HG02852 (cell line): ENCODE results near the gene FOXO6.

Experiments used
- ATAC-seq: cut with Tn5 transposase; IDR thresholded peaks from one replicate; pipeline ENCODE4 v1.9.1; 2021; ENCODE audit warnings: mild to moderate bottlenecking, moderate library complexity; ENCODE audit not compliant: unreplicated experiment

FOXO6 gene

GRCh38 chr1:41350055-41350378 lies 11.2 kb upstream of the FOXO6 start:
- ATAC-seq, result no peak

- no peak for ATAC-seq
These were observed 9.7 kb upstream of the FOXO6 start for GRCh38 chr1:41351262-41352151.

GRCh38 chr1:41353744-41354143 lies 7.5 kb upstream of the FOXO6 start:
- peak; percentile 83 for ATAC-seq

GRCh38 chr1:41354956-41355355 lies 6.3 kb upstream of the FOXO6 start:
- ATAC-seq, result no peak

- no peak for ATAC-seq
These were observed 5.9 kb upstream of the FOXO6 start for GRCh38 chr1:41355356-41355755.

- ATAC-seq, result no peak
These were observed 5.5 kb upstream of the FOXO6 start for GRCh38 chr1:41355761-41356160.

GRCh38 chr1:41356752-41357151 lies 4.5 kb upstream of the FOXO6 start:
- ATAC-seq, result no peak

GRCh38 chr1:41357451-41358101 lies 3.7 kb upstream of the FOXO6 start:
- ATAC-seq, result no peak

- no peak for ATAC-seq
These were observed 2.9 kb upstream of the FOXO6 start for GRCh38 chr1:41358131-41359021.

GRCh38 chr1:41359211-41360073 lies 1.8 kb upstream of the FOXO6 start:
- ATAC-seq, result no peak

GRCh38 chr1:41360074-41360785 lies 1.0 kb upstream of the FOXO6 start:
- no peak for ATAC-seq

GRCh38 chr1:41361495-41362356 lies 492 bp downstream of the FOXO6 start:
- ATAC-seq, result peak; percentile 23

GRCh38 chr1:41362357-41362721 lies 1.1 kb downstream of the FOXO6 start:
- no peak for ATAC-seq

GRCh38 chr1:41362749-41363590 lies 1.7 kb downstream of the FOXO6 start:
- no peak for ATAC-seq

- no peak for ATAC-seq
These were observed 2.5 kb downstream of the FOXO6 start for GRCh38 chr1:41363591-41364320.

- no peak for ATAC-seq
These were observed 3.4 kb downstream of the FOXO6 start for GRCh38 chr1:41364442-41365319.

- no peak for ATAC-seq
These were observed 4.0 kb downstream of the FOXO6 start for GRCh38 chr1:41365320-41365633.
